SU-DHL-6 (cell line): ENCODE data around the gene HIPK3.
"Not testable (repeated sequence)": the region's sequence is repeated elsewhere in the genome, so short reads cannot be mapped to it uniquely, and the experiment has no call there.

Source experiments
- H2AFZ ChIP-seq: fragments of 200-600 bp; sonication (generic); 2 replicates; pipeline ENCODE4 v1.6.1; 2014; ENCODE audit warnings: low read depth, mild to moderate bottlenecking, moderate library complexity, mixed read lengths, antibody characterized with exemption, low read length; ENCODE audit not compliant: severe bottlenecking
- H3F3A ChIP-seq: fragments of 200-600 bp; shearing (Covaris generic); 2 replicates; pipeline ENCODE4 v1.6.0; 2016; ENCODE audit warnings: antibody characterized with exemption, mild to moderate bottlenecking; ENCODE audit not compliant: insufficient read depth
- H3K27ac ChIP-seq: fragments of 200-600 bp; sonication (generic); 2 replicates; pipeline ENCODE4 v1.5.1; 2016; ENCODE audit warnings: low read depth, mild to moderate bottlenecking, low read length, moderate library complexity, mixed read lengths
- H3K27me3 ChIP-seq: fragments of 200-600 bp; sonication (generic), shearing (Covaris generic); 2 replicates; pipeline ENCODE4 v1.6.0; 2014; ENCODE audit warnings: mild to moderate bottlenecking, low read length
- H3K36me3 ChIP-seq: fragments of 200-600 bp; sonication (generic); 2 replicates; pipeline ENCODE4 v1.6.1; 2014; ENCODE audit warnings: mild to moderate bottlenecking, low read length, mixed read lengths
- H3K4me2 ChIP-seq: fragments of 300-600, 200-600 bp; shearing (Covaris generic), sonication (generic); 2 replicates; pipeline ENCODE4 v1.6.0; 2014; ENCODE audit warnings: low read length, low read depth, mild to moderate bottlenecking; ENCODE audit not compliant: poor library complexity, severe bottlenecking
- H3K4me3 ChIP-seq: fragments of 200-600 bp; sonication (generic); 2 replicates; pipeline ENCODE4 v1.5.1; 2014; ENCODE audit warnings: antibody characterized with exemption, low read length, mild to moderate bottlenecking, mixed read lengths; ENCODE audit not compliant: insufficient read depth, poor library complexity, severe bottlenecking
- H3K79me2 ChIP-seq: fragments of 200-600 bp; sonication (generic); 2 replicates; pipeline ENCODE4 v1.6.1; 2014; ENCODE audit warnings: mild to moderate bottlenecking, low read length, moderate library complexity; ENCODE audit not compliant: insufficient read depth
- H3K9ac ChIP-seq: fragments of 200-600 bp; sonication (generic); 2 replicates; pipeline ENCODE4 v1.7.0; 2014; ENCODE audit warnings: mild to moderate bottlenecking, low read length
- H3K9me2 ChIP-seq: fragments of 200-600 bp; sonication (generic); replicated peaks from 2 replicates; pipeline ENCODE4 v1.6.1; 2014; ENCODE audit warnings: low read length; ENCODE audit not compliant: insufficient read depth
- H3K9me3 ChIP-seq: fragments of 200-600 bp; sonication (generic); 2 replicates; pipeline ENCODE4 v1.6.1; 2014; ENCODE audit warnings: low read length, mixed read lengths; ENCODE audit not compliant: insufficient read depth
- H4K20me1 ChIP-seq: fragments of 200-600 bp; sonication (generic); 2 replicates; pipeline ENCODE4 v1.6.1; 2014; ENCODE audit warnings: low read depth, mild to moderate bottlenecking, antibody characterized with exemption, low read length, moderate library complexity, mixed read lengths
- CTCF ChIP-seq: fragments of 200-600 bp; sonication (generic); IDR thresholded peaks from one replicate; pipeline ENCODE4 v1.5.1; 2017; ENCODE audit warnings: antibody characterized with exemption, mild to moderate bottlenecking, low read length, moderate library complexity; ENCODE audit not compliant: insufficient read depth, poor library complexity, severe bottlenecking
- EZH2phosphoT487 ChIP-seq: fragments of 200-600 bp; sonication (generic), shearing (Covaris generic); conservative IDR thresholded peaks from 2 replicates; pipeline ENCODE4 v1.6.1; 2018; ENCODE audit warnings: mild to moderate bottlenecking, antibody characterized with exemption, low read length, moderate library complexity, mixed read lengths

The HIPK3 gene

GRCh38 chr11:33362051-33362910, 105.1 kb downstream of the HIPK3 start:
- Histone ChIP-seq H3K4me3 (no peak overlapping the region), H3K4me2 (no peak overlapping the region)

GRCh38 chr11:33366918-33367317, 109.7 kb downstream of the HIPK3 start:
- H4K20me1 ChIP-seq, result no peaks in the 10 kb centered on the region
- no peak overlapping the region for H3K4me3 ChIP-seq
- H3K9me3 ChIP-seq, result no peaks in the 10 kb centered on the region
- H3F3A ChIP-seq, result no peaks in the 10 kb centered on the region
- H3K79me2 ChIP-seq, result no peaks in the 10 kb centered on the region
- H3K27me3 ChIP-seq, result no peaks in the 10 kb centered on the region
- no peaks in the 10 kb centered on the region for H3K9me2 ChIP-seq
- no peak for TF ChIP-seq EZH2phosphoT487
- TF ChIP-seq CTCF, result no peak
- H3K36me3 ChIP-seq, result no peaks in the 10 kb centered on the region
- no peak overlapping the region for H2AFZ ChIP-seq
- H3K9ac ChIP-seq, result no peak overlapping the region
- H3K27ac ChIP-seq, result no peak overlapping the region
- H3K4me2 ChIP-seq, result no peak overlapping the region

More at GRCh38 chr11:33362051-33362910, 105.1 kb downstream of the HIPK3 start:
- no peak overlapping the region for H3K9ac ChIP-seq
- no peak overlapping the region for H3K27ac ChIP-seq
- H2AFZ ChIP-seq, result no peak overlapping the region
- H3K27me3 ChIP-seq, result no peaks in the 10 kb centered on the region
- no peaks in the 10 kb centered on the region for H3K79me2 ChIP-seq
- H3K9me2 ChIP-seq, result no peaks in the 10 kb centered on the region
- H3K9me3 ChIP-seq, result no peaks in the 10 kb centered on the region
- no peak for TF ChIP-seq CTCF
- TF ChIP-seq EZH2phosphoT487, result no peak
- H3F3A ChIP-seq, result no peaks in the 10 kb centered on the region
- no peaks in the 10 kb centered on the region for H3K36me3 ChIP-seq
- no peaks in the 10 kb centered on the region for H4K20me1 ChIP-seq

- H3K27ac ChIP-seq, H2AFZ ChIP-seq, H3K9ac ChIP-seq, H3F3A ChIP-seq, H3K4me2 ChIP-seq, H3K9me2 ChIP-seq, H3K27me3 ChIP-seq, H3K9me3 ChIP-seq, H3K36me3 ChIP-seq, H3K79me2 ChIP-seq, H4K20me1 ChIP-seq, H3K4me3 ChIP-seq: not testable (repeated sequence)
Measured at GRCh38 chr11:33368475-33368874, 111.3 kb downstream of the HIPK3 start.

- H3F3A ChIP-seq, result no peaks in the 10 kb centered on the region
- no peaks in the 10 kb centered on the region for H3K79me2 ChIP-seq
- H3K27me3 ChIP-seq, result no peaks in the 10 kb centered on the region
- H2AFZ ChIP-seq, result no peak overlapping the region
- TF ChIP-seq CTCF (no peak), EZH2phosphoT487 (no peak)
- no peaks in the 10 kb centered on the region for H3K9me3 ChIP-seq
- H3K4me3 ChIP-seq, result no peak overlapping the region
- no peak overlapping the region for H3K4me2 ChIP-seq
- no peaks in the 10 kb centered on the region for H4K20me1 ChIP-seq
- H3K36me3 ChIP-seq, result no peaks in the 10 kb centered on the region
- no peak overlapping the region for H3K27ac ChIP-seq
- no peak overlapping the region for H3K9ac ChIP-seq
- H3K9me2 ChIP-seq, result no peaks in the 10 kb centered on the region
Measured at GRCh38 chr11:33368931-33369330, 111.8 kb downstream of the HIPK3 start.
